Hepatocyte (in vitro differentiated cells): ENCODE results near the gene PCNT. TPM values are rescaled to one million over a fixed set of nuclear protein-coding genes. Genes with fewer than 3 reads are reported as not detected.

Experiments used
- DNase-seq: peaks from one replicate; pipeline ENCODE4 v3.0.0-alpha.2; 2016; ENCODE audit warnings: low spot score
- H2AFZ ChIP-seq: fragments of 200-600 bp; sonication (generic); 2 replicates; pipeline ENCODE4 v1.6.0; 2016; ENCODE audit warnings: antibody characterized with exemption, mild to moderate bottlenecking
- H3K27ac ChIP-seq: fragments of 200-600 bp; sonication (generic); 2 replicates; pipeline ENCODE4 v1.5.1; 2016; ENCODE audit warnings: mild to moderate bottlenecking
- H3K27me3 ChIP-seq: fragments of 200-600 bp; sonication (generic); 2 replicates; pipeline ENCODE4 v1.6.1; 2016
- H3K36me3 ChIP-seq: fragments of 200-600 bp; sonication (generic); replicated peaks from 2 replicates; pipeline ENCODE4 v1.5.1; 2016; ENCODE audit warnings: low read depth; ENCODE audit not compliant: insufficient read depth
- H3K4me1 ChIP-seq: fragments of 200-600 bp; sonication (generic); 2 replicates; pipeline ENCODE4 v1.5.1; 2016; ENCODE audit warnings: mild to moderate bottlenecking, moderate library complexity; ENCODE audit not compliant: insufficient read depth
- H3K4me2 ChIP-seq: fragments of 200-600 bp; sonication (generic); 2 replicates; pipeline ENCODE4 v1.6.0; 2016
- H3K4me3 ChIP-seq: fragments of 200-600 bp; sonication (generic); 2 replicates; pipeline ENCODE4 v1.5.1; 2016; ENCODE audit warnings: mild to moderate bottlenecking
- H3K79me2 ChIP-seq: fragments of 200-600 bp; sonication (generic); 2 replicates; pipeline ENCODE4 v1.6.0; 2017; ENCODE audit warnings: mild to moderate bottlenecking
- H3K9me2 ChIP-seq: fragments of 200-600 bp; sonication (generic); replicated peaks from 2 replicates; pipeline ENCODE4 v1.6.0; 2017; ENCODE audit warnings: mild to moderate bottlenecking; ENCODE audit not compliant: insufficient read depth
- H3K9me3 ChIP-seq: fragments of 200-600 bp; sonication (generic); 2 replicates; pipeline ENCODE4 v1.5.1; 2016; ENCODE audit warnings: low read depth, mild to moderate bottlenecking
- H4K20me1 ChIP-seq: fragments of 200-600 bp; sonication (generic); 2 replicates; pipeline ENCODE4 v1.6.0; 2016; ENCODE audit warnings: mild to moderate bottlenecking; ENCODE audit not compliant: insufficient read depth, poor library complexity, severe bottlenecking
- CTCF ChIP-seq: fragments of 200-600 bp; sonication (generic); IDR thresholded peaks from 2 replicates; pipeline ENCODE4 v1.5.1; 2016; ENCODE audit warnings: antibody characterized with exemption, mild to moderate bottlenecking; ENCODE audit not compliant: poor library complexity
- EZH2 ChIP-seq: fragments of 200-600 bp; sonication (generic); IDR thresholded peaks from 2 replicates; pipeline ENCODE4 v1.6.1; 2016; ENCODE audit warnings: antibody characterized with exemption, mild to moderate bottlenecking, borderline replicate concordance
- EZH2phosphoT487 ChIP-seq: fragments of 200-600 bp; sonication (generic); IDR thresholded peaks from one replicate; pipeline ENCODE4 v1.6.1; 2018; ENCODE audit warnings: antibody characterized with exemption, mild to moderate bottlenecking, low read depth, moderate library complexity; ENCODE audit not compliant: unreplicated experiment, severe bottlenecking
- WGBS: methylation state at CpG from one replicate; pipeline ENCODE4 v1.1.6; 2016; ENCODE audit warnings: low lambda C conversion rate; ENCODE audit errors: missing lambda C conversion rate; 5-methylcytosine and 5-hydroxymethylcytosine counted together
- polyA plus RNA-seq: library from polyadenylated mRNA; unstranded; fragments of >200 nt; fragmentation: Nextera tagmentation; extraction: Ambion mirVana; gene quantifications from 2 replicates; pipeline ENCODE4 v1.2.1, GENCODE V29; 2016
- total RNA-seq: library from RNA; depleted of rRNA; stranded (reverse); fragments of >200 nt; gene quantifications from 2 replicates; pipeline ENCODE4 v1.2.3, GENCODE V29; 2014

Gene PCNT
- total and polyA plus RNA-seq, 2 experiments from 2014 or later = 11.5 to 14.3 TPM

GRCh38 chr21:46329796-46330195, 5.8 kb downstream of the PCNT start:
- no peak for TF ChIP-seq EZH2
- no peak for TF ChIP-seq EZH2phosphoT487
- TF ChIP-seq CTCF = no peak
- WGBS = 95% methylated on average over 2 of the region's 2 CpGs
- no peaks in the 10 kb centered on the region for H4K20me1 ChIP-seq
- peaks cover 67% of the 10 kb centered on the region for H3K79me2 ChIP-seq
- DNase-seq = no peak
- no peak overlapping the region for H2AFZ ChIP-seq
- H3K27me3 ChIP-seq = no peaks in the 10 kb centered on the region
- no peaks in the 10 kb centered on the region for H3K9me2 ChIP-seq
- no peaks in the 10 kb centered on the region for H3K9me3 ChIP-seq
- no peak overlapping the region for H3K4me2 ChIP-seq
- no peaks in the 10 kb centered on the region for H3K36me3 ChIP-seq
- peaks cover 12% of the 10 kb centered on the region for H3K4me1 ChIP-seq
- no peak overlapping the region for H3K4me3 ChIP-seq
- H3K27ac ChIP-seq = no peak overlapping the region

DNA sequence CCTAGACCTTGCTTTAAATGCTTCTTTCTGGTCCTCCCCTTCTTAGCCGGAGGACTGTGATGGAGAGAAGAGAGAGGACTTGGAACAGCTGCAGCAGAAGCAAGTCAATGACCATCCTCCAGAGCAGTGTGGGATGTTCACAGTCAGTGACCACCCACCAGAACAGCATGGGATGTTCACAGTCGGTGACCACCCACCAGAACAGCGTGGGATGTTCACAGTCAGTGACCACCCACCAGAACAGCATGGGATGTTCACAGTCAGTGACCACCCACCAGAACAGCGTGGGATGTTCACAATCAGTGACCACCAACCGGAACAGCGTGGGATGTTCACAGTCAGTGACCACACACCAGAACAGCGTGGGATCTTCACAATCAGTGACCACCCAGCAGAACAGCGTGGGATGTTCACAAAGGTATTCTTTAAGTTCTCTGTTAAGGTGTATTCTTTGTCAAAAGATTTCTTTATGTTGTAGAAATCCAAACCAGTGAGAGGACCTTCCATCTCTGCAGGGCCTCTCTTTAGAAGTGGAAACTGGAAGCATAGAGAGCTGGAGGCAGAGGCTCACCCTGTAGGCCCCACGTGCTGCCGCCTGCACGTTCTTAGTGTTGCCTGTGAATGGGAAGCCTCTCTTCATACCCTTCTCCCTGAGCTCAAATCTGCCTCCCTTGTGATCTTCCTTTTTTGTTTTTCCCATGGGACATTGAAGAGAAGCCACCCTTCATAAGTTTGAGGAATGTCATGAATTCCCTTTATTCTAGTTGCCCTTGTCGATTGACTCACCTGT, 10.6 kb downstream of the PCNT start:
- H3K4me1 ChIP-seq = no peaks in the 10 kb centered on the region
- no peak overlapping the region for H2AFZ ChIP-seq
- H3K27ac ChIP-seq = no peak overlapping the region
- no peak for DNase-seq
- 95% methylated on average over 12 of the region's 12 CpGs for WGBS
- no peak overlapping the region for H3K4me2 ChIP-seq
- no peaks in the 10 kb centered on the region for H3K36me3 ChIP-seq
- H3K9me3 ChIP-seq = no peaks in the 10 kb centered on the region
- no peak overlapping the region for H3K4me3 ChIP-seq
- H4K20me1 ChIP-seq = no peaks in the 10 kb centered on the region
- H3K27me3 ChIP-seq = no peaks in the 10 kb centered on the region
- no peaks in the 10 kb centered on the region for H3K9me2 ChIP-seq
- TF ChIP-seq EZH2phosphoT487 (no peak), EZH2 (no peak), CTCF (no peak)
- H3K79me2 ChIP-seq = peaks cover 26% of the 10 kb centered on the region

DNA sequence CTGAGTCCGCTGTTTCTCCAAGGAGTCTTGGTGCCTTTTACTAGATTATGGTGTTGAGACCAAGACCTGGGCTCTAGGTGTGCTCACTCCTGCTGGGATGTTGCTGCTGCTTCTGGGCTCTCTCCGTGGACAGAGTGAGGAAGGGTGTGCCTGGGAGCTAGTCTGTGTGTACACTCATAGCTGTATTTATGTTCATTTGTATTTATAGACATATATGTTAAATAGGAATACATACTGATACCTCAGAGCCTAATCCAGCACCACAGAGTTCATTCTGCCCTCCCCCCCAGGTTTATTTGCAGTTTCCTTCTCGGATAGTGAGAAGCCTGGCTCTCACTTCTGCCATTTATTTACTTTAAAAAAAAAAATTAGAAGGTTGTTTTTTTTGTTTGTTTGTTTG, 12.6 kb downstream of the PCNT start:
- no peaks in the 10 kb centered on the region for H3K9me2 ChIP-seq
- peaks cover 9% of the 10 kb centered on the region for H3K79me2 ChIP-seq
- H3K4me1 ChIP-seq = no peaks in the 10 kb centered on the region
- H3K36me3 ChIP-seq = no peaks in the 10 kb centered on the region
- 95% methylated on average over 3 of the region's 3 CpGs for WGBS
- TF ChIP-seq EZH2phosphoT487 = no peak
- TF ChIP-seq CTCF = no peak
- no peak for TF ChIP-seq EZH2
- no peak overlapping the region for H3K4me2 ChIP-seq
- H3K9me3 ChIP-seq = no peaks in the 10 kb centered on the region
- H2AFZ ChIP-seq = no peak overlapping the region
- no peaks in the 10 kb centered on the region for H4K20me1 ChIP-seq
- H3K27me3 ChIP-seq = no peaks in the 10 kb centered on the region
- no peak for DNase-seq
- H3K27ac ChIP-seq = no peak overlapping the region
- no peak overlapping the region for H3K4me3 ChIP-seq
